ENCODE measurements around the gene SCUBE1. TPM values are rescaled to one million over a fixed set of nuclear protein-coding genes. Genes with fewer than 3 reads are reported as not detected.

SCUBE1 gene
- polyA plus RNA-seq, 1 of the 3 experiments (the other 2 are of a cell fraction), result 0.56 TPM

DNA sequence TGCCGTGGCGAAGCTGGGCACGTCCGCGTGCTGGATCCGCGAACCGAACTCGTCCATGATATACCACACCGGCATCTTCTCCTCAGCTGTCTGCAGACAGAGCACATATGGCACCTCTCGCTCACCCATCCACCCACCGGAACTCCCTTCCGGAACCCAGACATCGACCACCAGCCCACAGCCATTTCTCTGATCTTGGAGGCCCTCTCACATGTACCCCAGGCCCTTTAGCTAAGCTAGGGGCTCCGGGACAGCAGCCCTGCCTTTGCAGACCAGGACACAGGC lies 163.3 kb downstream of the SCUBE1 start:
- no peaks in the 10 kb centered on the region for H3K9me3 ChIP-seq
- peaks cover 0 to 9% of the 10 kb centered on the region in 2 experiments for H3K36me3 ChIP-seq (replicated peaks in 1 of 2; ENCODE audit: control insufficient read depth in 1 of 2, insufficient read depth in 2 of 2, low read length in 1 of 2)
- peaks cover 2% of the 10 kb centered on the region; the same call in 1 of the 2 replicates for H3K79me2 ChIP-seq (ENCODE audit: insufficient read depth)
- no peak overlapping the region for H3K9ac ChIP-seq
- H3K4me2 ChIP-seq, result no peak overlapping the region
- ChIA-PET POLR2A (interaction anchor here (1.0 kb wide), 2 partner anchors 8 to 14 kb away, joined by 3 read pairs; no protein-coding TSS in a partner anchor), CTCF (no interaction called here)
- peaks cover 0 to 4% of the 10 kb centered on the region in 2 experiments; a peak in 1 of 4 replicates for H3K4me1 ChIP-seq (ENCODE audit: control insufficient read depth in 1 of 2, insufficient read depth in 2 of 2, low read depth in 1 of 2, low read length in 1 of 2)
- 100% methylated on average over 1 of the region's 15 CpGs for WGBS (ENCODE audit: low lambda C conversion rate)
- no peak overlapping the region for H3K4me3 ChIP-seq (ENCODE audit: low read depth in 2 of 2, low read length in 1 of 2)
- H4K20me1 ChIP-seq (ENCODE audit: insufficient read depth), result no peaks in the 10 kb centered on the region
- H3K27me3 ChIP-seq (ENCODE audit: insufficient read depth), result no peaks in the 10 kb centered on the region
- TF ChIP-seq POLR2AphosphoS5 (IDR thresholded peaks at IDR 0.05; ENCODE audit: low read depth, low read length) (no peak), GATA2 (CRISPR knock-in tag; IDR thresholded peaks at IDR 0.05) (no peak), CHD2 (IDR thresholded peaks at IDR 0.05; ENCODE audit: low read length, partially characterized antibody) (no peak), YY1 (IDR thresholded peaks at IDR 0.05; ENCODE audit: low read depth) (no peak), MXI1 (IDR thresholded peaks at IDR 0.05; ENCODE audit: low read depth, low read length) (no peak), FOSL2 (IDR thresholded peaks at IDR 0.05; ENCODE audit: borderline replicate concordance, low read depth) (no peak), SMC3 (IDR thresholded peaks at IDR 0.05; ENCODE audit: low read depth, low read length) (no peak), JUND (IDR thresholded peaks at IDR 0.05) (no peak), RCOR1 (IDR thresholded peaks at IDR 0.05; ENCODE audit: low read length) (no peak), RAD21 (IDR thresholded peaks at IDR 0.05; ENCODE audit: low read length) (no peak), EZH2phosphoT487 (IDR thresholded peaks at IDR 0.05; ENCODE audit: borderline replicate concordance, low read depth) (no peak), TEAD4 (IDR thresholded peaks at IDR 0.05; ENCODE audit: borderline replicate concordance, insufficient read depth) (no peak), MEF2A (IDR thresholded peaks at IDR 0.05; ENCODE audit: borderline replicate concordance, low read depth) (no peak)
- TF ChIP-seq, protein P1, sequence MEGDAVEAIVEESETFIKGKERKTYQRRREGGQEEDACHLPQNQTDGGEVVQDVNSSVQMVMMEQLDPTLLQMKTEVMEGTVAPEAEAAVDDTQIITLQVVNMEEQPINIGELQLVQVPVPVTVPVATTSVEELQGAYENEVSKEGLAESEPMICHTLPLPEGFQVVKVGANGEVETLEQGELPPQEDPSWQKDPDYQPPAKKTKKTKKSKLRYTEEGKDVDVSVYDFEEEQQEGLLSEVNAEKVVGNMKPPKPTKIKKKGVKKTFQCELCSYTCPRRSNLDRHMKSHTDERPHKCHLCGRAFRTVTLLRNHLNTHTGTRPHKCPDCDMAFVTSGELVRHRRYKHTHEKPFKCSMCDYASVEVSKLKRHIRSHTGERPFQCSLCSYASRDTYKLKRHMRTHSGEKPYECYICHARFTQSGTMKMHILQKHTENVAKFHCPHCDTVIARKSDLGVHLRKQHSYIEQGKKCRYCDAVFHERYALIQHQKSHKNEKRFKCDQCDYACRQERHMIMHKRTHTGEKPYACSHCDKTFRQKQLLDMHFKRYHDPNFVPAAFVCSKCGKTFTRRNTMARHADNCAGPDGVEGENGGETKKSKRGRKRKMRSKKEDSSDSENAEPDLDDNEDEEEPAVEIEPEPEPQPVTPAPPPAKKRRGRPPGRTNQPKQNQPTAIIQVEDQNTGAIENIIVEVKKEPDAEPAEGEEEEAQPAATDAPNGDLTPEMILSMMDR (IDR thresholded peaks at IDR 0.05), result no peak
- TF ChIP-seq, protein P2, sequence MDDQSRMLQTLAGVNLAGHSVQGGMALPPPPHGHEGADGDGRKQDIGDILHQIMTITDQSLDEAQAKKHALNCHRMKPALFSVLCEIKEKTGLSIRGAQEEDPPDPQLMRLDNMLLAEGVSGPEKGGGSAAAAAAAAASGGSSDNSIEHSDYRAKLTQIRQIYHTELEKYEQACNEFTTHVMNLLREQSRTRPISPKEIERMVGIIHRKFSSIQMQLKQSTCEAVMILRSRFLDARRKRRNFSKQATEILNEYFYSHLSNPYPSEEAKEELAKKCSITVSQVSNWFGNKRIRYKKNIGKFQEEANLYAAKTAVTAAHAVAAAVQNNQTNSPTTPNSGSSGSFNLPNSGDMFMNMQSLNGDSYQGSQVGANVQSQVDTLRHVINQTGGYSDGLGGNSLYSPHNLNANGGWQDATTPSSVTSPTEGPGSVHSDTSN (IDR thresholded peaks at IDR 0.05), result no peak
- TF ChIP-seq, protein P3, sequence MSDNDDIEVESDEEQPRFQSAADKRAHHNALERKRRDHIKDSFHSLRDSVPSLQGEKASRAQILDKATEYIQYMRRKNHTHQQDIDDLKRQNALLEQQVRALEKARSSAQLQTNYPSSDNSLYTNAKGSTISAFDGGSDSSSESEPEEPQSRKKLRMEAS (IDR thresholded peaks at IDR 0.05; ENCODE audit: low read depth), result no peak
- TF ChIP-seq, protein P4, sequence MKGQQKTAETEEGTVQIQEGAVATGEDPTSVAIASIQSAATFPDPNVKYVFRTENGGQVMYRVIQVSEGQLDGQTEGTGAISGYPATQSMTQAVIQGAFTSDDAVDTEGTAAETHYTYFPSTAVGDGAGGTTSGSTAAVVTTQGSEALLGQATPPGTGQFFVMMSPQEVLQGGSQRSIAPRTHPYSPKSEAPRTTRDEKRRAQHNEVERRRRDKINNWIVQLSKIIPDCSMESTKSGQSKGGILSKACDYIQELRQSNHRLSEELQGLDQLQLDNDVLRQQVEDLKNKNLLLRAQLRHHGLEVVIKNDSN (IDR thresholded peaks at IDR 0.05; ENCODE audit: borderline replicate concordance, low read depth), result no peak
- H3F3A ChIP-seq (replicated peaks; ENCODE audit: insufficient read depth), result no peaks in the 10 kb centered on the region
- DNase-seq, result no peak
- H2AFZ ChIP-seq (ENCODE audit: low read depth), result no peak overlapping the region
- no peaks in the 10 kb centered on the region for H3K9me2 ChIP-seq
- no peak overlapping the region for H3K27ac ChIP-seq (ENCODE audit: low read depth in 2 of 2, low read length in 1 of 2)

All from SK-N-SH (cell line).